Esophagus squamous epithelium (tissue), 4 donors: ENCODE results near the gene RABL3.

ENCODE experiments used
- CTCF ChIP-seq, 6 experiments: fragments of 450-650 bp in 4 of 6; fragments of 200-600 bp in 2 of 6; sonication (generic) in 2 of 6; IDR thresholded peaks; one replicate each; pipeline ENCODE4 v1.5.1; 2016 to 2019; ENCODE audit warnings: antibody characterized with exemption in 6 of 6, mild to moderate bottlenecking in 4 of 6, moderate library complexity in 4 of 6
- POLR2A ChIP-seq, 4 donors: fragments of 450-650 bp; IDR thresholded peaks; one replicate each; pipeline ENCODE4 v1.6.1; 2017; ENCODE audit warnings: antibody characterized with exemption in 4 of 4, mild to moderate bottlenecking in 4 of 4, moderate library complexity in 3 of 4

GRCh38 chr3:120648290-120648689, 94.0 kb downstream of the RABL3 start:
- TF ChIP-seq CTCF (IDR thresholded peaks at IDR 0.05) (no peak), POLR2A (IDR thresholded peaks at IDR 0.05) (no peak)
